GM18868 (cell line): ENCODE measurements around the gene NGEF.
"Not testable (repeated sequence)": the region's sequence is repeated elsewhere in the genome, so short reads cannot be mapped to it uniquely, and the experiment has no call there.

Experiments
- ATAC-seq: cut with Tn5 transposase; IDR thresholded peaks from one replicate; pipeline ENCODE4 v1.9.1; 2021; ENCODE audit warnings: mild to moderate bottlenecking, moderate library complexity; ENCODE audit not compliant: unreplicated experiment

NGEF gene

GRCh38 chr2:232929303-232930058 is 83.6 kb downstream of the NGEF start:
- ATAC-seq, result no peak

GRCh38 chr2:232928551-232929302 is 84.3 kb downstream of the NGEF start:
- ATAC-seq, result no peak

GRCh38 chr2:232927793-232928550 is 85.1 kb downstream of the NGEF start:
- no peak for ATAC-seq

GRCh38 chr2:232927032-232927792 is 85.8 kb downstream of the NGEF start:
- no peak for ATAC-seq

GRCh38 chr2:232926431-232926939 is 86.6 kb downstream of the NGEF start:
- ATAC-seq, result no peak

- no peak for ATAC-seq
Observed at GRCh38 chr2:232925821-232926156, 87.3 kb downstream of the NGEF start.

- ATAC-seq, result no peak
Observed at GRCh38 chr2:232925153-232925820, 87.8 kb downstream of the NGEF start.

- ATAC-seq, result no peak
Observed at GRCh38 chr2:232924433-232924832, 88.6 kb downstream of the NGEF start.

- no peak for ATAC-seq
Observed at GRCh38 chr2:232920760-232921159, 92.3 kb downstream of the NGEF start.

- no peak for ATAC-seq
Observed at GRCh38 chr2:232920055-232920454, 93.0 kb downstream of the NGEF start.

- ATAC-seq, result no peak
Observed at GRCh38 chr2:232919141-232919540, 93.9 kb downstream of the NGEF start.

GRCh38 chr2:232913903-232914302 is 99.2 kb downstream of the NGEF start:
- ATAC-seq, result no peak

GRCh38 chr2:232911712-232912277 is 101.3 kb downstream of the NGEF start:
- ATAC-seq, result no peak

- ATAC-seq, result no peak
Observed at GRCh38 chr2:232910376-232910775, 102.7 kb downstream of the NGEF start.

GRCh38 chr2:232908695-232909094 is 104.4 kb downstream of the NGEF start:
- ATAC-seq, result no peak

- not testable (repeated sequence) for ATAC-seq
Observed at GRCh38 chr2:232907718-232908085, 105.4 kb downstream of the NGEF start.

- not testable (repeated sequence) for ATAC-seq
Observed at GRCh38 chr2:232906867-232907717, 106.0 kb downstream of the NGEF start.

GRCh38 chr2:232903989-232904388 is 109.1 kb downstream of the NGEF start:
- ATAC-seq, result no peak
